Fibroblast of villous mesenchyme (primary cell): Measurements from ENCODE around the gene GYS2. TPM values are rescaled to one million over a fixed set of nuclear protein-coding genes. Genes with fewer than 3 reads are reported as not detected.
A peak's percentile ranks its signal among the peaks of the same experiment; 100 is the strongest.

ENCODE experiments used
- DNase-seq: peaks from one replicate; pipeline ENCODE4 v3.0.0-alpha.2; 2010; ENCODE audit warnings: low read depth
- H3K4me3 ChIP-seq: 2 replicates; pipeline ENCODE4 v1.5.1; 2011; ENCODE audit warnings: low read depth, mild to moderate bottlenecking, low read length
- CTCF ChIP-seq: IDR thresholded peaks from 2 replicates; pipeline ENCODE4 v1.5.1; 2012; ENCODE audit warnings: low read depth, mild to moderate bottlenecking, low read length; ENCODE audit not compliant: insufficient read depth
- total RNA-seq: library from RNA; depleted of rRNA; stranded (reverse); fragments of >200 nt; gene quantifications from 2 replicates; pipeline ENCODE4 v1.2.3, GENCODE V29; 2012

The GYS2 gene
- total RNA-seq, 1 donor: not detected

- H3K4me3 ChIP-seq: peak within 1 kb of the TSS; percentile 99
- no peak for TF ChIP-seq CTCF
- DNase-seq: peak; percentile 99
Observed at GRCh38 chr12:21501258-21502163, 103.1 kb downstream of the GYS2 start, which contains the start of the genes GOLT1B and RECQL. Gene GOLT1B, plus strand, starts transcription at chr12:21501789. Its CDS starts 135 bp downstream, at chr12:21501924. Gene RECQL, minus strand, starts transcription at chr12:21501635. Its CDS starts 2,065 bp downstream, at chr12:21499570.

DNA sequence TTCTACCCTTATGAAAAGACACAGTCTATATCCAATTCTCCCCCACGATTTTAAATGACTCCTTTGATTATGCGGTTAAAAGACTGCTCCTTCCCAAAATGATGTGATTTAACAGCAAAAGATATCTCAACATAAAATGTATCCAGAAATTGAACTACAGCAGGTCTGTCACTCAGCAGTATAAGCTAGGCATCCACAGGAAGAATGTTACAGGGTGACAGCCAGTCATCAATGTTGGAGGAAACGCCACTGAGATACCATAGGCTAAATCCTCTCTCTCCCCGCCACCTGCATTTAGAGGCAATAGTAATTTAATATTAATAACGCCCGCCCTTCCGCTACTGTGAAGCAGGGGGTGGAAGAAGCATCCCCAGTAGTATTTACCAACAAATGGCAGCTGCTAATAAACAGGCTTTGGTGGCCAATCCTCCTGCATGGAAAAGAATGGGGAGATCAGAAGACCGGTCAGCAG lies 103.8 kb downstream of the GYS2 start:
- H3K4me3 ChIP-seq: peak overlapping the region; percentile 99
- no peak for DNase-seq
- TF ChIP-seq CTCF: no peak

- TF ChIP-seq CTCF: no peak
- peak overlapping the region; percentile 4 for H3K4me3 ChIP-seq
- no peak for DNase-seq
Observed at GRCh38 chr12:21499765-21500164, 104.9 kb downstream of the GYS2 start.

Other genes with a start within 250 kb of the GYS2 start
- not detected in 2 replicates for gene IAPP, start 231.9 kb downstream of the GYS2 start, total RNA-seq
- 9.5 and 11.3 TPM in 2 replicates for gene PYROXD1, start 167.2 kb downstream of the GYS2 start, total RNA-seq
- gene RECQL, start 103.2 kb downstream of the GYS2 start, total RNA-seq: 68.6 and 95.9 TPM in 2 replicates
- gene GOLT1B, start 103.1 kb downstream of the GYS2 start, total RNA-seq: 59.3 and 99.3 TPM in 2 replicates
- gene SPX, start 78.6 kb downstream of the GYS2 start, total RNA-seq: under 0.01 and 0.86 TPM in 2 replicates
- gene LDHB, start 53.0 kb upstream of the GYS2 start, total RNA-seq: 525 and 613 TPM in 2 replicates
- gene KCNJ8, start 169.9 kb upstream of the GYS2 start, total RNA-seq: 5.2 and 19.4 TPM in 2 replicates